ENCODE results near the gene BCAR1.

- no peak for TF ChIP-seq CTCF (conservative IDR thresholded peaks at IDR 0.05; ENCODE audit: low read depth in 2 of 2)
- no peak for TF ChIP-seq ZNF331 (CRISPR knock-in tag; IDR thresholded peaks at IDR 0.05; ENCODE audit: low read depth)
- no peak for TF ChIP-seq NANOG (IDR thresholded peaks at IDR 0.05; ENCODE audit: borderline replicate concordance)
- TF ChIP-seq POLR2AphosphoS5 (IDR thresholded peaks at IDR 0.05; ENCODE audit: low read depth): no peak
- no peak for TF ChIP-seq EZH2 (IDR thresholded peaks at IDR 0.05; ENCODE audit: low read depth, unreplicated experiment)
- no peak for TF ChIP-seq REST (IDR thresholded peaks at IDR 0.05; ENCODE audit: unreplicated experiment)
- no peak for TF ChIP-seq CREB1 (CRISPR knock-in tag; IDR thresholded peaks at IDR 0.05; ENCODE audit: low read depth)
- TF ChIP-seq EZH2phosphoT487 (IDR thresholded peaks at IDR 0.05; ENCODE audit: unreplicated experiment): no peak
- no peak for TF ChIP-seq STAT1 (IDR thresholded peaks at IDR 0.05; ENCODE audit: unreplicated experiment)
- no peak for TF ChIP-seq ETS1 (IDR thresholded peaks at IDR 0.05)
Measured at GRCh38 chr16:75222271-75222783, 29.1 kb downstream of the BCAR1 start.
